Measurements from ENCODE around the gene IRF5. TPM values are rescaled to one million over a fixed set of nuclear protein-coding genes. Genes with fewer than 3 reads are reported as not detected.

The IRF5 gene
- total RNA-seq, 2 donors from 2014 or later = 6.0 to 10.6 TPM

- H3K4me1 ChIP-seq (replicated peaks) = no peaks in the 10 kb centered on the region
- WGBS = 75% methylated on average over 22 of the region's 22 CpGs
- H3K9me3 ChIP-seq = no peaks in the 10 kb centered on the region
- no peaks in the 10 kb centered on the region for H3K27me3 ChIP-seq (replicated peaks; ENCODE audit: insufficient read depth)
- intact Hi-C loops (cut with DNase I) = no loop called here
- no peak for DNase-seq (ENCODE audit: low spot score)
- no peak overlapping the region for H3K27ac ChIP-seq
- TF ChIP-seq POLR2A (IDR thresholded peaks at IDR 0.05) = no peak
- TF ChIP-seq POLR2AphosphoS5 (IDR thresholded peaks at IDR 0.05) = no peak
- TF ChIP-seq CTCF (IDR thresholded peaks at IDR 0.05) = no peak
- H3K36me3 ChIP-seq = no peaks in the 10 kb centered on the region
- no peak overlapping the region for H3K4me3 ChIP-seq
These were observed 9.5 kb downstream of the IRF5 start for GRCh38 chr7:128946936-128947830.

- intact Hi-C loops (cut with DNase I) = no loop called here
- no peaks in the 10 kb centered on the region for H3K36me3 ChIP-seq
These were observed 10.1 kb downstream of the IRF5 start for GRCh38 chr7:128947854-128948253.

GRCh38 chr7:128948312-128948973 lies 10.7 kb downstream of the IRF5 start:
- no peaks in the 10 kb centered on the region for H3K9me3 ChIP-seq
- intact Hi-C loops (cut with DNase I) = no loop called here
- H3K4me3 ChIP-seq = no peak overlapping the region
- no peak for DNase-seq (ENCODE audit: low spot score)
- no peaks in the 10 kb centered on the region for H3K36me3 ChIP-seq
- TF ChIP-seq POLR2A (IDR thresholded peaks at IDR 0.05) = no peak
- no peak for TF ChIP-seq CTCF (IDR thresholded peaks at IDR 0.05)
- TF ChIP-seq POLR2AphosphoS5 (IDR thresholded peaks at IDR 0.05) = no peak
- no peaks in the 10 kb centered on the region for H3K27me3 ChIP-seq (replicated peaks; ENCODE audit: insufficient read depth)
- WGBS = 92% methylated on average over 12 of the region's 12 CpGs
- H3K27ac ChIP-seq = no peak overlapping the region
- no peaks in the 10 kb centered on the region for H3K4me1 ChIP-seq (replicated peaks)

More at GRCh38 chr7:128947854-128948253, 10.1 kb downstream of the IRF5 start:
- H3K4me3 ChIP-seq = no peak overlapping the region
- DNase-seq (ENCODE audit: low spot score) = no peak
- no peak for TF ChIP-seq CTCF (IDR thresholded peaks at IDR 0.05)
- no peak for TF ChIP-seq POLR2A (IDR thresholded peaks at IDR 0.05)
- TF ChIP-seq POLR2AphosphoS5 (IDR thresholded peaks at IDR 0.05) = no peak
- no peaks in the 10 kb centered on the region for H3K27me3 ChIP-seq (replicated peaks; ENCODE audit: insufficient read depth)
- WGBS = 72% methylated on average over 9 of the region's 9 CpGs
- H3K27ac ChIP-seq = no peak overlapping the region
- H3K9me3 ChIP-seq = no peaks in the 10 kb centered on the region
- no peaks in the 10 kb centered on the region for H3K4me1 ChIP-seq (replicated peaks)

- Histone ChIP-seq H3K36me3 (no peaks in the 10 kb centered on the region), H3K27ac (no peak overlapping the region), H3K4me1 (replicated peaks) (no peaks in the 10 kb centered on the region), H3K9me3 (no peaks in the 10 kb centered on the region), H3K27me3 (replicated peaks; ENCODE audit: insufficient read depth) (no peaks in the 10 kb centered on the region), H3K4me3 (no peak overlapping the region)
- 93% methylated on average over 4 of the region's 4 CpGs for WGBS
- intact Hi-C loops (cut with DNase I) = no loop called here
- TF ChIP-seq POLR2AphosphoS5 (IDR thresholded peaks at IDR 0.05) (no peak), POLR2A (IDR thresholded peaks at IDR 0.05) (no peak), CTCF (IDR thresholded peaks at IDR 0.05) (no peak)
- no peak for DNase-seq (ENCODE audit: low spot score)
These were observed 11.4 kb downstream of the IRF5 start for GRCh38 chr7:128948976-128949760.
